ENCODE measurements around the gene BACH1.

The BACH1 gene

GRCh38 chr21:29295066-29295650 is 3.6 kb upstream of the BACH1 start:
- DNase-seq = no peak

- DNase-seq = no peak
Measured at GRCh38 chr21:29296446-29296845, 2.3 kb upstream of the BACH1 start.

GRCh38 chr21:29297483-29298347 is 1.0 kb upstream of the BACH1 start:
- DNase-seq = no peak

- DNase-seq = peak; percentile 67
Measured at GRCh38 chr21:29299046-29299915, 559 bp downstream of the BACH1 start.

- peak; percentile 98 for DNase-seq
Measured at GRCh38 chr21:29299916-29300806, 1.4 kb downstream of the BACH1 start.

- no peak for DNase-seq
Measured at GRCh38 chr21:29300807-29301138, 2.1 kb downstream of the BACH1 start.

GRCh38 chr21:29301691-29302090 is 3.0 kb downstream of the BACH1 start:
- no peak for DNase-seq

- no peak for DNase-seq
Measured at GRCh38 chr21:29302359-29302875, 3.7 kb downstream of the BACH1 start.

- DNase-seq = no peak
Measured at GRCh38 chr21:29303288-29303687, 4.6 kb downstream of the BACH1 start.

- no peak for DNase-seq
Measured at GRCh38 chr21:29304597-29304996, 5.9 kb downstream of the BACH1 start.

- no peak for DNase-seq
Measured at GRCh38 chr21:29305068-29305467, 6.3 kb downstream of the BACH1 start.

GRCh38 chr21:29305561-29305960 is 6.8 kb downstream of the BACH1 start:
- DNase-seq = no peak

GRCh38 chr21:29306920-29307319 is 8.2 kb downstream of the BACH1 start:
- no peak for DNase-seq

GRCh38 chr21:29307718-29308455 is 9.2 kb downstream of the BACH1 start:
- DNase-seq = no peak

- DNase-seq = peak; percentile 66
Measured at GRCh38 chr21:29308456-29308783, 9.7 kb downstream of the BACH1 start.

- no peak for DNase-seq
Measured at GRCh38 chr21:29309703-29310102, 11.0 kb downstream of the BACH1 start.

GRCh38 chr21:29311802-29312201 is 13.1 kb downstream of the BACH1 start:
- no peak for DNase-seq

GRCh38 chr21:29312981-29313380 is 14.3 kb downstream of the BACH1 start:
- DNase-seq = no peak

- no peak for DNase-seq
Measured at GRCh38 chr21:29313662-29314408, 15.1 kb downstream of the BACH1 start.

GRCh38 chr21:29315131-29315749 is 16.5 kb downstream of the BACH1 start:
- DNase-seq = no peak

Measured in fibroblast of skin of right biceps (primary cell).